Coronary artery (tissue), 2 donors: ENCODE data around the gene ARFGAP2.
A peak's percentile ranks its signal among the peaks of the same experiment; 100 is the strongest.
"Not testable (repeated sequence)": the region's sequence is repeated elsewhere in the genome, so short reads cannot be mapped to it uniquely, and the experiment has no call there.

Source experiments
- DNase-seq: peaks from one replicate; pipeline ENCODE4 v3.0.0-alpha.2; 2017; ENCODE audit warnings: low spot score
- H3K27ac ChIP-seq, 2 donors: fragments of 200-600 bp; sonication (generic); one replicate each; pipeline ENCODE4 v1.5.1; 2016 to 2019
- H3K4me3 ChIP-seq: fragments of 200-600 bp; sonication (generic); 2 replicates; pipeline ENCODE4 v1.5.1; 2016; ENCODE audit warnings: mild to moderate bottlenecking, moderate library complexity
- TF ChIP-seq, protein P1 (sequence below): fragments of 200-600 bp; sonication (generic); IDR thresholded peaks from one replicate; pipeline ENCODE4 v1.5.1; 2019; ENCODE audit warnings: antibody characterized with exemption

Gene ARFGAP2

DNA sequence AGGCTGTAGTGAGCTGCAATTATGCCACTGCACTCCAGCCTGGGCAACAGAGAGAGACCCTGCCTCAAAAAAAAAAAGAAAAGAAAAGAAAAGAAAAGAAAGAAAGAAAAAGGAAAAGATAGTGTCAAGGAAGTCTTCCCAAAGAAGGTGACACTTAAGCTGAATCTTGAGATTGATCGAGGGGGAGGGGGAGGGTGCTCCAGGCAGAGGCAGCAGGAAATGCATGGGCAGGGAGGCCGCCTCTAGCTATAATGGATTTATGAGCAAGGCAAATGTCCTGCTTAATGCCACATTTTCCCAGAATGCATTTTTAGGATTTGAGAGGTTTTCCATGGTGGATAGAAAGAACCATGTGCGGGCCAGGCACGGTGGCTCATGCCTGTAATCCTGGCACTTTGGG is 24.3 kb upstream of the ARFGAP2 start:
- DNase-seq, result no peak
- H3K27ac ChIP-seq, result no peak overlapping the region
- TF ChIP-seq, protein P1, sequence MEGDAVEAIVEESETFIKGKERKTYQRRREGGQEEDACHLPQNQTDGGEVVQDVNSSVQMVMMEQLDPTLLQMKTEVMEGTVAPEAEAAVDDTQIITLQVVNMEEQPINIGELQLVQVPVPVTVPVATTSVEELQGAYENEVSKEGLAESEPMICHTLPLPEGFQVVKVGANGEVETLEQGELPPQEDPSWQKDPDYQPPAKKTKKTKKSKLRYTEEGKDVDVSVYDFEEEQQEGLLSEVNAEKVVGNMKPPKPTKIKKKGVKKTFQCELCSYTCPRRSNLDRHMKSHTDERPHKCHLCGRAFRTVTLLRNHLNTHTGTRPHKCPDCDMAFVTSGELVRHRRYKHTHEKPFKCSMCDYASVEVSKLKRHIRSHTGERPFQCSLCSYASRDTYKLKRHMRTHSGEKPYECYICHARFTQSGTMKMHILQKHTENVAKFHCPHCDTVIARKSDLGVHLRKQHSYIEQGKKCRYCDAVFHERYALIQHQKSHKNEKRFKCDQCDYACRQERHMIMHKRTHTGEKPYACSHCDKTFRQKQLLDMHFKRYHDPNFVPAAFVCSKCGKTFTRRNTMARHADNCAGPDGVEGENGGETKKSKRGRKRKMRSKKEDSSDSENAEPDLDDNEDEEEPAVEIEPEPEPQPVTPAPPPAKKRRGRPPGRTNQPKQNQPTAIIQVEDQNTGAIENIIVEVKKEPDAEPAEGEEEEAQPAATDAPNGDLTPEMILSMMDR, result no peak
- no peak overlapping the region for H3K4me3 ChIP-seq

DNA sequence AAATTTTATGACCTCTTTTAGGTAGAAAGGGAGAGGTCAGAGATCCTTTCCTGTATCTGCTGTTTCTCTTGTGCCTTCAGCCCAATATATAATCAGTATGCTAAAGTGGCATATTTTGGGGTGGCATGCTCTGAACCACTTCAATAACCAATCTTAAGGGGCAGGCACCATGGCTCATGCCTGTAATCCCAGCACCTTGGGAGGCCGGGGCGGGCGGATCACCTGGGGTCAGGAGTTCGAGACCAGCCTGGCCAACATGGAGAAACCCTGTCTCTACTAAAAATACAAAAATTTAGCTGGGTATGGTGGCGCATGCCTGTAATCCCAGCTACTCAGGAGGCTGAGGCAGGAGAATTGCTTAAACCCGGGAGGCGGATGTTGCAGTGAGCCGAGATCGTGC is 21.5 kb upstream of the ARFGAP2 start:
- H3K27ac ChIP-seq, H3K4me3 ChIP-seq, DNase-seq: not testable (repeated sequence)

DNA sequence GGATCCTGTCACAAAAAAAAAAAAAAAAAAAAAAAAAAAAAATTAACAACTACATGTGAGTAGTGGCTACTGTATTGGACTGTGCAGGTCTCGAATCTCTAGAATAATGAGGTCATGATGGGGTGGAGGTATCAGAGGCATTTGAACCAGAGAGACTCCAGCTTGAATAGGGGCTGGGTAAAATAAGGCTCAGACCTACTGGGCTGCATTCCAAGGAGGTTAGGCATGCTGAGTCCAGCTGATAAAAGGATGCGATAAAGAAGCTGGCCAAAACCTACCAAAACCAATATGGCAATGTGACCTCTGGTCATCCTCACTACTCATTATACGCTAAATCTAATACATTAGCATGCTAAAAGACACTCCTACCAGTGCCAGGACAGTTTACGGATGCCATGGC is 15.4 kb upstream of the ARFGAP2 start:
- Histone ChIP-seq H3K4me3 (no peak overlapping the region), H3K27ac (no peak overlapping the region)
- TF ChIP-seq, protein P1, result no peak
- DNase-seq, result no peak

DNA sequence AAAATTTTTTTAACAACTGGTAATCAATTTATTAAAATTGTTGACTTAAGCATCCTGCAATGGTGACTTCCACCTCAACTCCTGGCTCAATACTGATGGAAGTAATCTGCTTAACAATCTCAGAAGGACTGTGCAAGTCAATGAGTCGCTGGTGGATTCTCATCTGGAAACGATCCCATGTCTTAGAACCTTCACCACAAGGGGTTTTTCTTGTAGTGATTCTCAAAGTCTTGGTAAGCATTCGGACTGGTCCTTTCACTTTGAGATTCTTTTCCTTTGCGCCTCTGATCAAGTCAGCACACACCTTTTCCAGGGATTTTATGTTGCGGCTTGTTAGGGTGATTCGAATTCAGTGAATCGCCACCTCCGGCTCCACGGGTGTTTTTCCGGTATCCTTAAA is 14.5 kb upstream of the ARFGAP2 start:
- H3K4me3 ChIP-seq, H3K27ac ChIP-seq, DNase-seq: not testable (repeated sequence)

DNA sequence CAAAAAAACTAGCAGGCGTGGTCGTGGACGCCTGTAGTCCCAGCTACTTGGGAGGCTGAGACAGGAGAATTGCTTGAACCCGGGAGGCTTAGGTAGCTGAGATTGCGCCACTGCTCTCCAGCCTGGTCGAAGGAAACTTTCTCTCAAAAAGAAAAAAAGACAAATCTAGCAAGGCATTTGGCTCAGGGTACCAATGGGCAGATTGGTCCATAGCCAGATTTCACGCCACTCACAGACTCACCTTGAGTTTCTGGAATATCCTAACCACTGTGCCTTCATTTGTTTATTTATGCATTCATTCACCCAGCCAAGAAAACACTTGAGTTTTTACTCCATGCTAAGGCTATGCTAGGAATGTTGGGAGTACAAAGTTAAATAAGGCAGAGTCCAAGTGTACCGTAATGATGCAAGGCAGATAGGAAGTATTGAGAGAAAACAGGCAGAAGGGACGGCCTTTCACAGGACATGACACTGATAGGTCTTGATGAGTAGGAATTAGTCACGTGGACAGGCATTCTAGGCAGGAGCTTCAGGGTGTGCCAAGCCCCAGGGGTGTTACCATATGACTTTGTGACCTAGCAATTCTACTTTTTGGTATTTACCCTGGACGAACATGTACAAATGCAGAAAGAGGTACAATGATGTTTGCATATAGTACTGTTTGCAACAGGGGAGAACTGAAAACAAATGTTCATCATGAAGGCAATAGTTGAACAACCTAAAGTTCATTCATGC is 12.6 kb upstream of the ARFGAP2 start:
- DNase-seq, result no peak
- H3K27ac ChIP-seq, result peak overlapping the region; percentile 55 to 97
- H3K4me3 ChIP-seq, result peak overlapping the region; percentile 25
- TF ChIP-seq, protein P1, result no peak

DNA sequence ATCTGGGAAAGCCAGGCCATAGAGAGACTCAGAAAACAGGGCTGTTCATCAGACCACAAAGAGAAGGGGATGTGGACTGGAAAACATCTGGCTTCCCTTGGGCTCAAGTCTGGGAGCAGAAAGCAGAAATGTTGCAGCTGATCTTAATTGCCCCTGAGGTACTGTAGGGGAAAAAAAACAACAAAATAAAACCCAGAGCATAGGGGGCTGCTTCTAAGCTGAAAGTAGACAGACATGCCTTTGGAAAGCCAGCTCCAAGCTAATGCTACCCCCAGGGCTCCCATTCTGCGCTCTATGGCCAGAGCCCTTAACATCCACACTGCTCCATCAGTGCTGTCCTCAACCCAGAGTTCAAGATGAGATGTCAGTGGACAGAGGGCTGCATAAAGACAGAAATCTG is 11.6 kb upstream of the ARFGAP2 start:
- Histone ChIP-seq H3K4me3 (no peak overlapping the region), H3K27ac (peak overlapping the region; percentile 92 to 97)
- TF ChIP-seq, protein P1, result no peak
- DNase-seq, result no peak

DNA sequence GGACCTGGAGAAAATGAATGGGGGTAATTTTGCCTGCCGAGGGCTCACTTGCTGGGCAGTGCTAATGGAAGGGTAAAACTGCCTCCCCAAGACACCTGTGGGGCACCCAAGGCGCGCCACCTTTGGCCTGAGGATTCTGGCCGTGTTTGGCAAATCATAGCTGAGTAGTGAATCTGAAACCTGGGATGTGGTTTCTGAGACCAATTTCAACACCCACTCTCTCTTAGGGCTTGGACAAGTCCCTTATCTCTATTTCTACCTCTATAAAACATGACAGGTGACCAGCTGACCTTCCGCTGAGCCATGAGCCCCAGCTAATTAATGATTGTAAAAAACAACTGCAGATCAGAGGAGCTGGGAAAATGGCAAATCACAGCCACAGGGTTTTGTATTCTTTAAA is 11.0 kb upstream of the ARFGAP2 start:
- Histone ChIP-seq H3K27ac (peak overlapping the region; percentile 92 to 97), H3K4me3 (peak overlapping the region; percentile 93)
- TF ChIP-seq, protein P1, result no peak
- DNase-seq, result no peak
